HG02759 (cell line): ENCODE results near the gene GOLGA2.
"Not testable (repeated sequence)": the region's sequence is repeated elsewhere in the genome, so short reads cannot be mapped to it uniquely, and the experiment has no call there.

Experiments used
- ATAC-seq: cut with Tn5 transposase; IDR thresholded peaks from one replicate; pipeline ENCODE4 v1.9.1; 2021; ENCODE audit warnings: mild to moderate bottlenecking, moderate library complexity; ENCODE audit not compliant: unreplicated experiment

Gene GOLGA2

GRCh38 chr9:128243215-128244018 is 32.4 kb downstream of the GOLGA2 start:
- no peak for ATAC-seq

DNA sequence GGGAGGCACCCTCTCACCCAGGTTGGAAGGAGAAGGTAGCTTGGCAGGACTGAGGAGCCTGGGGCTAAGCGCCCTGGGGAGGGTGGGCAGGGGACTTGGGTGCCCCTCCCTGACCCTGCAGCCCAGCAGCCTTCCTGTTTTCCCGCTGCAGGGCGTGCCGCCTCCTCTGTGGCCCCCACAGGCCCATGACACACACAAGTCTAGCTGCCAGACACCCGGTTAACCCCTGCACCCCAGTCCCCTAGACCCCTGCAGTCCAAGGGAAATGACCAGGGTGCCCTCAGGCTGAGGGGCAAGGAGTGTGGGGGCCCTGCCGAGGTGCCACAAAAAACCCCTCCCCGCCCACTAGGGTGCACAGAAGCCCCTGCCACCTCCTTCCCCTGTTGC is 33.0 kb downstream of the GOLGA2 start:
- ATAC-seq: no peak

GRCh38 chr9:128242124-128242523 is 33.7 kb downstream of the GOLGA2 start:
- no peak for ATAC-seq

GRCh38 chr9:128233817-128234406 is 41.9 kb downstream of the GOLGA2 start:
- ATAC-seq: no peak

DNA sequence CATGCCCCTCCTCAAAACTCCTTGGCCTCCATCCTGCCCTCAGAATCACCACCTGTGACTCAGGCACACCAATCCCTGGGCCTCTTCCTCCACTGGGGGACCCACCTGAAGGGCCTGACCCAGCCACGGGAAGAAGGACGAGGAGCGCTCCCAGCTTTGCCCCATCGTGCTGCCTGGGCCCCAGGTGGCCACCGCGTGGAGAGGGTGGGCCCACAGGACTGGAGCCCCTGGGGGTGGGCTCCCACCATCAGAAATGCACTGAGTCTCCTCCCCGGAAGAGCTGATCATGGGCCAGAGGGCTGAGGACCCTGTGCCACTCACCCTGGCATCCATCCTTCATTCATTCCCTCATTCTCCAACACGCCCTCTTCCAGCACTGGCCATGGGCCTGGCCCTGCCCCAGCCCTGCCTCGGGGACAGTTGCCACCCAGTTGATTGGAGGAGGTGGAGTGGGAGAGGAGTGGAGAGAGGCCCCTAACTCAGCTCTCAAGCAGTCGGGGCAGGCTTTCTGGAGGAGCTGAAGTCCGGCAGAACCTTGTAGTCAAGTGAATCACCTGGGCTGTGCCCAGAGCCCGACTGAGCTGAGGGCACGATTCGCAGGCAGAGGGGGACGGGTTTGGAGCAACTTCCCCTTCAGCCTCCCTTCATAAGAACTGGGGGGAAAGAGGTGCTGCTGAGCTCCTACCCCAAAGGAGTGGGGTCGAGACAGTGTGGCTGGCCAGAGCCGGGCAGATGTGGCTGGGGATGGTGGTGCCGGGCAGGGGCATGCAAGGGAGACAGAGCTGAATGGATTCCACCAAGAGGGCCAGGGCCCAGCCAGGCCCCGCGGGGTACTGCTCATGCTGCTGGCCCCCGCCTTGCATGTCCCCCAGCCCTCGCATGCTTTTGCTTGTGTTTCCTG is 43.0 kb downstream of the GOLGA2 start:
- no peak for ATAC-seq

DNA sequence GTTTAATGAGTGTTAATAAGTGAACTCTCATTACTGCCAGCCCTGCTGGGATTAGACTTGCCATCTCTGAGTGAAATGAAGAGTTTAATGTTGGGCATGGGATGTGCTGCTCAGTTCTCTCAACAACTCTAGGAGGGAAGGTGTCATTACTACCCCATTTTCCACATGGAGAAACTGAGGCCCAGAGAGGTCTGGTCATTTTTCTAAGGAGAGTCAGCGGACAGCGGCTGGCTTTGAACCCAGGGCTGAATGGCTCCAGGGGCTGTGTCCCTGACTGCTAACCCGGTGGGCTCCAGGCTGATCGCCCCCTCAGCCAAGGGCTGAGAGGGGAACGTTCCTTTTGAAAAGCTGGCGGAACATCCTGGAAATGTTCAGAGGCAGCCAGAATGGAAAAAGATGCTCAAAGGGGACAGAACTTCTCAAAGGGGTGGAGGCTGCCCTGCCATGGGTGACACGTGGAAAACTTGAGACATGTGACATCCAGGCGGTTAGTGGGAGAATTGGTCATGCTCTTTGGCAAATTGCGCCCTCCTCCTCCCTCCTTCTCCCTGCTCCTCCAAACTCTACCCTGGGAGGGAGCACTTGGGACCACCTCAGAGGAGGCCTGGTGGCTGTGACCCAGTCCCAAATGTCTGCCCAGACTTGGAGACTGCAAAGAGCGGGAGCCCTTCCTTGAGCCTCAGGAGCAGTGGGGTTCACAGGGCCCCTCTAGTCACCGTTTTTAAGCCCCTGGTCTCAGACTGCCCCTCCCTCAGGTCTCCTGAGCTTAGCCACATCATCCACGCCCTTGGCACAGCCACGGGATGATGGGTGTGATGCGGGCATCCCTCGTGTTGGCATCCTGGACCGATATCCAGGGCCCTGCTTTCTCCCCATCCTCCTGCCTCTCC is 43.9 kb downstream of the GOLGA2 start:
- no peak for ATAC-seq

GRCh38 chr9:128230897-128231296 is 44.9 kb downstream of the GOLGA2 start:
- ATAC-seq: not testable (repeated sequence)

- ATAC-seq: no peak
These were observed 49.4 kb downstream of the GOLGA2 start for GRCh38 chr9:128226412-128226801.

- no peak for ATAC-seq
These were observed 49.9 kb downstream of the GOLGA2 start for GRCh38 chr9:128225770-128226411.

DNA sequence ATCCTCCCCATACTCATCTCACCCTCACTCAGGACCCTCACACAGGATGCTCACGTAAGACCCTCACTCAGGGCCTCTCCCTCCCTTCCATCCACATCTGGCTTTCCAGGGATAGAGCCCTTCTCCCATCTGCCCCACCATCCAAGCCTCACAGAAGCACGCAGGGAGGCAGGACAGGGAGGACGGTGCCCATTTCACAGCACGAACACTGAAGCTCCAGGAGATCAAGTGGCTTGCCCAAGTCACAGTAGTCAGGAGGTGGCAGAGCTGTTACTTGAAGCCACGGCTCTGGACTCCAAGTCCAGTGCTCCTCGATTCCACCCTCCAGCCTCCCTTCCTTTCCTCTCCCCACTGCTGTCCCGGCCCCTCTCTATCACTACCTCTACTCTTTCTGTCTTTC is 50.9 kb downstream of the GOLGA2 start:
- no peak for ATAC-seq

- ATAC-seq: no peak
These were observed 52.7 kb downstream of the GOLGA2 start for GRCh38 chr9:128222880-128223670.

GRCh38 chr9:128222026-128222425 is 53.8 kb downstream of the GOLGA2 start:
- ATAC-seq: no peak

DNA sequence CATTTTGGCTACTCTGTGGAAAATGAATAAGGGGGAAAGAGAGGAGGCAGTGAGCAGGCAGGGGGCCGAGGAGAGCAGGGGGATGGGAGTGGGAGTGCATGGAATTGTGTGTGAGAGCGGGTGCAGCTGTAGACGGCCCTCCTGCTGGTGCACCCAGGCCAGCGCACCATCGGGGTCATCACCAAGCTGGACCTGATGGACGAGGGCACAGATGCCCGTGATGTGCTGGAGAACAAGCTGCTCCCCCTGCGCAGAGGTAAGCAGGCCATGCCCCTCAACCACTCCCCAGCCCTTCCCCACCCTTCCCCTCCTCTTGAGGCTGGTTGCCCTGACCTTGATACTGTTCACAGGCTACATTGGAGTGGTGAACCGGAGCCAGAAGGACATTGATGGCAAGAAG is 56.0 kb downstream of the GOLGA2 start:
- ATAC-seq: no peak

- ATAC-seq: peak; percentile 87
These were observed 57.1 kb downstream of the GOLGA2 start for GRCh38 chr9:128218518-128219389.

DNA sequence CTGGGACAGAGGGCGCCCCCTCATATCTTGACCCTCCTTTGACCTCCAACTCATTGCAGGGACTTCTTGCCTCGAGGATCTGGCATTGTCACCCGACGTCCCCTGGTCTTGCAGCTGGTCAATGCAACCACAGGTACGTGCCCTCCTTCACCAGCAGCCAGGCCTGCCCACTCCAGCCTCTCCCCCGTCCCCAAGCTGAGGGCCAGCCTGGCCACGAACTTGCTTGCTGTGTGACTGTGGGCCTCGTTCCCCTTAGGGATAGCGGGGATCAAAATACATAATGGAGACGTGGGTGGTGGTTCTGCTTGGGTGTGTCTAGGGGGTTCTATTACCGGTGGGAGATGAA is 57.7 kb downstream of the GOLGA2 start:
- no peak for ATAC-seq

DNA sequence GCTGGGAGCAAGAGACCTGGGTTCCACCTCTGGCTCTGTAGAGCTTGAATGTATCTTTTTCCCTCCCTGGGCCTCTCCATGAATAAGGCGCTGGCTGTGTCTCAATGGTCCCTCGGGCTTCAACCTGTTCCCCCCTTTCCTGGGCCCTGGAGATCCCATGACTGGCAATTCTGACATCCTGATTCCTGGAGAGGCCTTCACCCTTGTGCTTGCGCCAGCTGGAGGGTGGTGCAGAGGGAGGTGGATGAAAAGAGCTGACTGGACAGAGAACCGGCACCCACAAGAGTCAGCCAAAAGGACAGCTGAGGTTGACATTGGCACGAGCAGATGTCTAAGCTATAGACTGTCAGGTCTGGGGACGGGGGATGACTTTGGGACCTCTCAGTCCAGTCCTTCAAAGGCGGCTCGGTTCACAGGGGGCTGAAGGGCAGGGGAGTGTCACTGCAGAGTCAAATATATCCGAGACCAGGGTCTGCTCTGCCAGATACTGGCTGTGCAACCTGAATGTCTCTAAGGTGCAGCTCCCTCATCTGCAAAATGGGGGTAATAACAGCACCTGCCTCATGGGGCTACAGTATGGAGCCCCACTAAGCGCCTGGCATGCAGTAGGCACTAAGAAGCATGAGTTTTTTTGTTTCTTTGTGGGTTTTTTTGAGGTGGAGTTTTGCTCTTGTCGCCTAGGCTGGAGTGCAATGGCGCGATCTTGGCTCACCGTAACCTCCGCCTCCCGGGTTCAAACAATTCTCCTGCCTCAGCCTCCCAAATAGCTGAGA is 58.8 kb downstream of the GOLGA2 start:
- no peak for ATAC-seq

GRCh38 chr9:128215491-128216409 is 60.1 kb downstream of the GOLGA2 start:
- no peak for ATAC-seq
